Jurkat, Clone E6-1 (cell line): ENCODE data around the gene IKZF3.
"Not testable (repeated sequence)": the region's sequence is repeated elsewhere in the genome, so short reads cannot be mapped to it uniquely, and the experiment has no call there.

Source experiments
- DNase-seq: peaks from one replicate; pipeline ENCODE4 v3.0.0-alpha.2; 2011; ENCODE audit warnings: low read depth, low spot score
- H3K4me3 ChIP-seq: 2 replicates; pipeline ENCODE4 v1.5.1; 2011; ENCODE audit warnings: mild to moderate bottlenecking, low read length, control low read depth, moderate library complexity

IKZF3 gene

GRCh38 chr17:39736319-39737165, 127.6 kb downstream of the IKZF3 start:
- no peak overlapping the region for H3K4me3 ChIP-seq
- DNase-seq, result no peak

GRCh38 chr17:39735882-39736281, 128.2 kb downstream of the IKZF3 start:
- DNase-seq, result no peak
- no peak overlapping the region for H3K4me3 ChIP-seq

GRCh38 chr17:39732586-39732985, 131.5 kb downstream of the IKZF3 start:
- DNase-seq, result no peak
- no peak overlapping the region for H3K4me3 ChIP-seq

GRCh38 chr17:39730095-39730921, 133.8 kb downstream of the IKZF3 start, which contains the start of gene MIEN1:
Gene MIEN1, minus strand, starts transcription at chr17:39730532. Its CDS starts 37 bp downstream, at chr17:39730495.
- DNase-seq, result peak; percentile 56
- H3K4me3 ChIP-seq, result peak within 1 kb of the TSS; percentile 72

- H3K4me3 ChIP-seq, result peak overlapping the region; percentile 72
- no peak for DNase-seq
Observed at GRCh38 chr17:39729280-39729851, 134.7 kb downstream of the IKZF3 start.

GRCh38 chr17:39727556-39727955, 136.6 kb downstream of the IKZF3 start:
- no peak overlapping the region for H3K4me3 ChIP-seq
- no peak for DNase-seq

- no peak for DNase-seq
- no peak overlapping the region for H3K4me3 ChIP-seq
Observed at GRCh38 chr17:39726617-39727016, 137.5 kb downstream of the IKZF3 start.

- H3K4me3 ChIP-seq, DNase-seq: not testable (repeated sequence)
Observed at GRCh38 chr17:39725923-39726322, 138.2 kb downstream of the IKZF3 start.

GRCh38 chr17:39724731-39725130, 139.4 kb downstream of the IKZF3 start:
- H3K4me3 ChIP-seq, result no peak overlapping the region
- no peak for DNase-seq

- peak; percentile 19 for DNase-seq
- H3K4me3 ChIP-seq, result no peak overlapping the region
Observed at GRCh38 chr17:39722965-39723848, 140.9 kb downstream of the IKZF3 start.

- no peak for DNase-seq
- no peak overlapping the region for H3K4me3 ChIP-seq
Observed at GRCh38 chr17:39722104-39722503, 142.0 kb downstream of the IKZF3 start.

- H3K4me3 ChIP-seq, result no peak overlapping the region
- DNase-seq, result no peak
Observed at GRCh38 chr17:39719563-39720355, 144.4 kb downstream of the IKZF3 start.

GRCh38 chr17:39717660-39718059, 146.5 kb downstream of the IKZF3 start:
- no peak for DNase-seq
- H3K4me3 ChIP-seq, result no peak overlapping the region

GRCh38 chr17:39716879-39717536, 147.1 kb downstream of the IKZF3 start:
- DNase-seq, result no peak
- H3K4me3 ChIP-seq, result no peak overlapping the region

- no peak overlapping the region for H3K4me3 ChIP-seq
- no peak for DNase-seq
Observed at GRCh38 chr17:39716073-39716818, 147.9 kb downstream of the IKZF3 start.

GRCh38 chr17:39715375-39716072, 148.6 kb downstream of the IKZF3 start:
- H3K4me3 ChIP-seq, result no peak overlapping the region
- DNase-seq, result no peak
